ENCODE results near the gene DECR2. TPM values are rescaled to one million over a fixed set of nuclear protein-coding genes. Genes with fewer than 3 reads are reported as not detected.

The DECR2 gene
- total and polyA plus RNA-seq, 2 of the 13 experiments (the other 11 are each of a cell fraction or from before 2014, with no cell fraction given), result 36.3 to 44.6 TPM

DNA sequence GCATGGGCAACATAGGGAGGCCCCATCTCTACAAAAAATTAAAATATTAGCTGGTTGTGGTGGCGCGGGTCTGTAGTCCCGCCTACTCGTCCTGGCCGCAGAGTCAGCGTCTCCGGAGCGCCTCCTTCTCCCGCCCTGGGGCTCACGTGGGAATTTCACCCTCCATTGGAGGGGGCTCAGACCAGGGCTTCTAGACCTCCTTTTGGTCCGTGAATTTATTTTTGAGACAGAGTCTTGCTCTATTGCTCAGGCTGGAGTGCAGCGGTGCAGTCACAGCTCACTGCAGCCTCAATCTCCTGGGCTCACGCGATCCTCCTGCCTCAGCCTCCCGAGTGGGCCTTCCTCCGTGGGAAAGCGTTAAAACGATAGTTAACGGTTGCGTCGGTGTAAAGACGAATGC is 5.1 kb upstream of the DECR2 start (continued):
- TF ChIP-seq, protein P1, sequence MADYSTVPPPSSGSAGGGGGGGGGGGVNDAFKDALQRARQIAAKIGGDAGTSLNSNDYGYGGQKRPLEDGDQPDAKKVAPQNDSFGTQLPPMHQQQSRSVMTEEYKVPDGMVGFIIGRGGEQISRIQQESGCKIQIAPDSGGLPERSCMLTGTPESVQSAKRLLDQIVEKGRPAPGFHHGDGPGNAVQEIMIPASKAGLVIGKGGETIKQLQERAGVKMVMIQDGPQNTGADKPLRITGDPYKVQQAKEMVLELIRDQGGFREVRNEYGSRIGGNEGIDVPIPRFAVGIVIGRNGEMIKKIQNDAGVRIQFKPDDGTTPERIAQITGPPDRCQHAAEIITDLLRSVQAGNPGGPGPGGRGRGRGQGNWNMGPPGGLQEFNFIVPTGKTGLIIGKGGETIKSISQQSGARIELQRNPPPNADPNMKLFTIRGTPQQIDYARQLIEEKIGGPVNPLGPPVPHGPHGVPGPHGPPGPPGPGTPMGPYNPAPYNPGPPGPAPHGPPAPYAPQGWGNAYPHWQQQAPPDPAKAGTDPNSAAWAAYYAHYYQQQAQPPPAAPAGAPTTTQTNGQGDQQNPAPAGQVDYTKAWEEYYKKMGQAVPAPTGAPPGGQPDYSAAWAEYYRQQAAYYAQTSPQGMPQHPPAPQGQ (CRISPR knock-in tag; IDR thresholded peaks at IDR 0.05; ENCODE audit: borderline replicate concordance), result no peak
- TF ChIP-seq, protein P2, sequence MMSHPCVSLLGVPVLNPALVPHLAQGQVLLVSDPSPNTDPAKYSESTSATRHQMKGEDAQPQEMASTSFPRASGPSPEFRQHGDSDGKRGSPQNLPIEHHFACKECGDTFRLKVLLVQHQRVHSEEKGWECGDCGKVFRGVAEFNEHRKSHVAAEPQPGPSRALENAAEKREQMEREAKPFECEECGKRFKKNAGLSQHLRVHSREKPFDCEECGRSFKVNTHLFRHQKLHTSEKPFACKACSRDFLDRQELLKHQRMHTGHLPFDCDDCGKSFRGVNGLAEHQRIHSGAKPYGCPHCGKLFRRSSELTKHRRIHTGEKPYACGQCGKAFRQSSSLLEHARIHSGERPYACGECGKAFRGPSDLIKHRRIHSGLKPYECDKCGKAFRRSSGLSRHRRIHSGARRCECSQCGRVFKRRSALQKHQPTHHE (CRISPR knock-in tag; IDR thresholded peaks at IDR 0.05; ENCODE audit: borderline replicate concordance), result no peak
- TF ChIP-seq, protein P3, sequence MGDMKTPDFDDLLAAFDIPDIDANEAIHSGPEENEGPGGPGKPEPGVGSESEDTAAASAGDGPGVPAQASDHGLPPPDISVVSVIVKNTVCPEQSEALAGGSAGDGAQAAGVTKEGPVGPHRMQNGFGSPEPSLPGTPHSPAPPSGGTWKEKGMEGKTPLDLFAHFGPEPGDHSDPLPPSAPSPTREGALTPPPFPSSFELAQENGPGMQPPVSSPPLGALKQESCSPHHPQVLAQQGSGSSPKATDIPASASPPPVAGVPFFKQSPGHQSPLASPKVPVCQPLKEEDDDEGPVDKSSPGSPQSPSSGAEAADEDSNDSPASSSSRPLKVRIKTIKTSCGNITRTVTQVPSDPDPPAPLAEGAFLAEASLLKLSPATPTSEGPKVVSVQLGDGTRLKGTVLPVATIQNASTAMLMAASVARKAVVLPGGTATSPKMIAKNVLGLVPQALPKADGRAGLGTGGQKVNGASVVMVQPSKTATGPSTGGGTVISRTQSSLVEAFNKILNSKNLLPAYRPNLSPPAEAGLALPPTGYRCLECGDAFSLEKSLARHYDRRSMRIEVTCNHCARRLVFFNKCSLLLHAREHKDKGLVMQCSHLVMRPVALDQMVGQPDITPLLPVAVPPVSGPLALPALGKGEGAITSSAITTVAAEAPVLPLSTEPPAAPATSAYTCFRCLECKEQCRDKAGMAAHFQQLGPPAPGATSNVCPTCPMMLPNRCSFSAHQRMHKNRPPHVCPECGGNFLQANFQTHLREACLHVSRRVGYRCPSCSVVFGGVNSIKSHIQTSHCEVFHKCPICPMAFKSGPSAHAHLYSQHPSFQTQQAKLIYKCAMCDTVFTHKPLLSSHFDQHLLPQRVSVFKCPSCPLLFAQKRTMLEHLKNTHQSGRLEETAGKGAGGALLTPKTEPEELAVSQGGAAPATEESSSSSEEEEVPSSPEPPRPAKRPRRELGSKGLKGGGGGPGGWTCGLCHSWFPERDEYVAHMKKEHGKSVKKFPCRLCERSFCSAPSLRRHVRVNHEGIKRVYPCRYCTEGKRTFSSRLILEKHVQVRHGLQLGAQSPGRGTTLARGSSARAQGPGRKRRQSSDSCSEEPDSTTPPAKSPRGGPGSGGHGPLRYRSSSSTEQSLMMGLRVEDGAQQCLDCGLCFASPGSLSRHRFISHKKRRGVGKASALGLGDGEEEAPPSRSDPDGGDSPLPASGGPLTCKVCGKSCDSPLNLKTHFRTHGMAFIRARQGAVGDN (CRISPR knock-in tag; IDR thresholded peaks at IDR 0.05), result peak; percentile 60
- TF ChIP-seq, protein P4, sequence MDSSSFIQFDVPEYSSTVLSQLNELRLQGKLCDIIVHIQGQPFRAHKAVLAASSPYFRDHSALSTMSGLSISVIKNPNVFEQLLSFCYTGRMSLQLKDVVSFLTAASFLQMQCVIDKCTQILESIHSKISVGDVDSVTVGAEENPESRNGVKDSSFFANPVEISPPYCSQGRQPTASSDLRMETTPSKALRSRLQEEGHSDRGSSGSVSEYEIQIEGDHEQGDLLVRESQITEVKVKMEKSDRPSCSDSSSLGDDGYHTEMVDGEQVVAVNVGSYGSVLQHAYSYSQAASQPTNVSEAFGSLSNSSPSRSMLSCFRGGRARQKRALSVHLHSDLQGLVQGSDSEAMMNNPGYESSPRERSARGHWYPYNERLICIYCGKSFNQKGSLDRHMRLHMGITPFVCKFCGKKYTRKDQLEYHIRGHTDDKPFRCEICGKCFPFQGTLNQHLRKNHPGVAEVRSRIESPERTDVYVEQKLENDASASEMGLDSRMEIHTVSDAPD (CRISPR knock-in tag; IDR thresholded peaks at IDR 0.05), result no peak
- TF ChIP-seq, protein P5, sequence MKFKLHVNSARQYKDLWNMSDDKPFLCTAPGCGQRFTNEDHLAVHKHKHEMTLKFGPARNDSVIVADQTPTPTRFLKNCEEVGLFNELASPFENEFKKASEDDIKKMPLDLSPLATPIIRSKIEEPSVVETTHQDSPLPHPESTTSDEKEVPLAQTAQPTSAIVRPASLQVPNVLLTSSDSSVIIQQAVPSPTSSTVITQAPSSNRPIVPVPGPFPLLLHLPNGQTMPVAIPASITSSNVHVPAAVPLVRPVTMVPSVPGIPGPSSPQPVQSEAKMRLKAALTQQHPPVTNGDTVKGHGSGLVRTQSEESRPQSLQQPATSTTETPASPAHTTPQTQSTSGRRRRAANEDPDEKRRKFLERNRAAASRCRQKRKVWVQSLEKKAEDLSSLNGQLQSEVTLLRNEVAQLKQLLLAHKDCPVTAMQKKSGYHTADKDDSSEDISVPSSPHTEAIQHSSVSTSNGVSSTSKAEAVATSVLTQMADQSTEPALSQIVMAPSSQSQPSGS (CRISPR knock-in tag; IDR thresholded peaks at IDR 0.05), result no peak
- TF ChIP-seq, protein P6, sequence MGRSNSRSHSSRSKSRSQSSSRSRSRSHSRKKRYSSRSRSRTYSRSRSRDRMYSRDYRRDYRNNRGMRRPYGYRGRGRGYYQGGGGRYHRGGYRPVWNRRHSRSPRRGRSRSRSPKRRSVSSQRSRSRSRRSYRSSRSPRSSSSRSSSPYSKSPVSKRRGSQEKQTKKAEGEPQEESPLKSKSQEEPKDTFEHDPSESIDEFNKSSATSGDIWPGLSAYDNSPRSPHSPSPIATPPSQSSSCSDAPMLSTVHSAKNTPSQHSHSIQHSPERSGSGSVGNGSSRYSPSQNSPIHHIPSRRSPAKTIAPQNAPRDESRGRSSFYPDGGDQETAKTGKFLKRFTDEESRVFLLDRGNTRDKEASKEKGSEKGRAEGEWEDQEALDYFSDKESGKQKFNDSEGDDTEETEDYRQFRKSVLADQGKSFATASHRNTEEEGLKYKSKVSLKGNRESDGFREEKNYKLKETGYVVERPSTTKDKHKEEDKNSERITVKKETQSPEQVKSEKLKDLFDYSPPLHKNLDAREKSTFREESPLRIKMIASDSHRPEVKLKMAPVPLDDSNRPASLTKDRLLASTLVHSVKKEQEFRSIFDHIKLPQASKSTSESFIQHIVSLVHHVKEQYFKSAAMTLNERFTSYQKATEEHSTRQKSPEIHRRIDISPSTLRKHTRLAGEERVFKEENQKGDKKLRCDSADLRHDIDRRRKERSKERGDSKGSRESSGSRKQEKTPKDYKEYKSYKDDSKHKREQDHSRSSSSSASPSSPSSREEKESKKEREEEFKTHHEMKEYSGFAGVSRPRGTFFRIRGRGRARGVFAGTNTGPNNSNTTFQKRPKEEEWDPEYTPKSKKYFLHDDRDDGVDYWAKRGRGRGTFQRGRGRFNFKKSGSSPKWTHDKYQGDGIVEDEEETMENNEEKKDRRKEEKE (IDR thresholded peaks at IDR 0.05), result no peak
- no peak for TF ChIP-seq MBNL3 (CRISPR knock-in tag; conservative IDR thresholded peaks at IDR 0.05)
- TF ChIP-seq CHCHD3 (CRISPR knock-in tag; IDR thresholded peaks at IDR 0.05), result no peak
- no peak for TF ChIP-seq FOSL1 (CRISPR knock-in tag; IDR thresholded peaks at IDR 0.05; ENCODE audit: borderline replicate concordance)

Measured in HepG2 (cell line).